Cerebellar nuclear complex (tissue), 1 donor: ENCODE measurements around the gene GFI1B.
"Not testable (repeated sequence)": the region's sequence is repeated elsewhere in the genome, so short reads cannot be mapped to it uniquely, and the experiment has no call there.

Source experiments
- DNase-seq, 2 experiments: peaks; one replicate each; lab custom pipeline; 2025; lab: John Stamatoyannopoulos, UW

The GFI1B gene

DNA sequence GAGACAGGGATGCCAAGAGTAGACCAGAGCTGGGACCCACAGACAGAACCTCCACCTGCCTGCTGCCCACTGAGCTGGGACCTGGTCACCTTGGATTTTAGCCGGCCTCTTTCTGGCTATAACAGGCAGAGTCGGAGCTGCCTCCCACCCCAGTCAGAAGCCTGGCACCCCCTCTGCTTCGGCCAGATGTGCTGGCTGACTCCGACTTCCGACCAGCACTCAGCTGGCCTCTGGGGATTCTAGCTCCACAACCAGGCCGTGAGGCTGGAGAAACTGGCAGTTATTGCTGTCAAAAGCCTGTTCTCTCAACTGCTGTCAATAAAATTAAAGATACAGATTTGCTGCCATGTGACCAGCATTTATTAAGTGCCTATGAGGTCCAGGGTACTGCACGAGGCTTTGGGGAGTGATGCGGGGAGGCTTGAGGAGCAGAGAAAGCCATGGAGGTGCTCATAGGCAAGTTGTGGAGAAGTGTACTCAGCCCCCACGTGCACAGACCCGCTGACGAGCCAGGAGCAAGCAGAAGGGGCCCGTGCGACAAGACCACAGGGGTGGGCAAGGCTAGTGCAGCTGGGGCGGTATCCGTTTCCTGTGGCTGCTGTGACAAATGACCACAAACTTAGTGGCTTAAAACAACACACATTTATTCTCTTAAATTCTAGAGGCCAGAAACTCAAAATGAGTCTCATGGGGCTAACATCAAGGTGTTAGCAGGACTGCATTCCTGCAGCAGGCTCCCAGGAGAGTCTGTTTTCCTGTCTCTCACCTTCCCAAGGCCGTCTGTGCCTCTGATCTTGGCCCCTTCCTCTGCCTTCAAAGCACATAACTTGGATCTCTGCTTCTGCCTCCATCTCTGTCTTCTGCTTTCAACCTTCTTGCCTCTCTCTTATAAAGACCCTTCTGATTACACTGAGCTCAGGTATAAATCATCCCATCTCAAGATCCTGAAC, 13.1 kb downstream of the GFI1B start:
- no peak for DNase-seq

DNA sequence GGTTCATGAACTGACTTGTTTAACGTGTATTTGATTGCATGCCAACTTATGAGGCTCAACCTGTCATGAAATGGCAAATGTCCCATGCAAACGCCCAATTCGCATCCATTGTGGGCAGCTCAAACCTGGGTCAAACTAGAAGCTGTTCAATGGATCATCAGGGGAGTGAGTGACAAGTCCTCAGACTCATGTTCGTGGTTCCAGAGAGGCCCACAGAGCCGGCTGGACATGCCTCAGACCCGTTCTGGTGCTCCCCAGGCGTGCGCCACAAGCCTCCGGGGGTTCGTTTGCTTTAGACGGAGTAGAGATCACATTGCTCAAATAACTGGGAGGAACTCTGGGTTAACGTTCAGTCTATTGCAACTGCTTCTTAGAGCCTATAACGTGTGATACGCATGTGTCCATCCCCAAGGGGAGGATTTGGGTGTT, 15.0 kb downstream of the GFI1B start:
- DNase-seq = no peak

DNA sequence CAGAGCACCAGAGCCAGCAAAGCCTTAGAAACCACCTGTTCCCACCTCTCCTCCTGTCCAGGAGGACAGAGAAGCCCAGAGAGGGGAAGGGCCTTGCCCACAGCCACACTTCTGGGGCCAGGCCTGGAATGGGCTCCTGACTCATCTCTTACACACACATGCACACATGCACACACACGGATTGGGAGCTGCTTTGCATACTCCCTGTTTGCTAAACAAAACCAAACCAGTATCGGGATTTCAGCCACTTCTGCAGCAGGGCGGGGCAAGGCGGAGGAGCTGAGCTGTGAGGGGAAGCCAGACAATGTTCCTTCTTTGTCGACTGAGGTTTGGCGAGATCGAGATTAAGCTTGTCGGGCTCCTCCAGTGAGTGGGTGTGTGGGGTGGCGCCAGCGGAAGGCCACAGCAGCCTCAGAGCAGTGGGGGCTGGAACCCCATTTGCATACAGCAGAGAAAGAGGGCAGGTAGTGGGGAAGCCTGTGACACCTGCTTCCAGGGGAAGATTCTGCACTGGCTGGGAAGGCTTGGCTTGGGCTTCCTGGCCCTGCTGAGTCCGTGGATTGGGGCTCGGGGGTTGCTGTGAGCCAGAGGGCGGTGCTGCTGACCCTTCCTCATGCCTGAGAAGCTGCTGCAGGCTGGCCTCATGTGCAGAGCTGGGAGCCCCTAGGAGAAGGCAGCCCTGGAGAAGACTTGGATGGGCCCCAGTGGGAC, 16.1 kb downstream of the GFI1B start:
- no peak for DNase-seq

DNA sequence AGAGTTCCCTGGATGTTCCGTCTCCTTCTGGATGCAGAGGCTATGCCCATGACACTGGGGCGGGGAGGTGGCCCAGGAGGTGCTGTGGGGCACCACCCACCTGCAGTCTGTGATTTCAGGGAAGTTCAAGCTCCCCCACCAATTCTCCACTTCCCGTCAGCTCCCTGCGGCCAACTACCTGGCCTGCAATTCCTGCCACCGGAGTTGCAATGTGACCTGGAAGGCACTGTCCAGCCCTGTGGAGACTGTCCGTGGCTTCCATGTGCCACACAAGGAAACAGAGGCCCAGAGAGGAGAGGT, 16.6 kb downstream of the GFI1B start:
- no peak for DNase-seq

DNA sequence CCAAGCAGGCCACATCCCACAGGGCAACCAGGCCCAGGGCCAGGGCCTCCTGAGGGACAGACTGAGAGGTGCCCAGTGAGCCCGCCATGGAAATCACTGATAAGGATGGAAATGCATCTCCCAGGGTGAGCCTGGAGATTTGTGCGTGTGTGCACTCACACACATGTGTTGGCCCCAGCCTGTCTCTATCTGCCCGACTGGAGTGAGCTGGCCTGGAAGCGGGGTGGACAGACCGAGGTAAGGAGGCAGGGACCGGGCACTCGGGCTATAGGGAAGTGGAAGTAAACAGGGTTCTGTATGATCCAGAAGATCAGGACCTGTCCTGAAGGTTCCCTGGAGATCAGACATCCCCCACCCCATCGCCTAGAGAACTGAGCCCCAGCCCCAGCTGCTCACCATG, 17.4 kb downstream of the GFI1B start:
- DNase-seq = no peak

DNA sequence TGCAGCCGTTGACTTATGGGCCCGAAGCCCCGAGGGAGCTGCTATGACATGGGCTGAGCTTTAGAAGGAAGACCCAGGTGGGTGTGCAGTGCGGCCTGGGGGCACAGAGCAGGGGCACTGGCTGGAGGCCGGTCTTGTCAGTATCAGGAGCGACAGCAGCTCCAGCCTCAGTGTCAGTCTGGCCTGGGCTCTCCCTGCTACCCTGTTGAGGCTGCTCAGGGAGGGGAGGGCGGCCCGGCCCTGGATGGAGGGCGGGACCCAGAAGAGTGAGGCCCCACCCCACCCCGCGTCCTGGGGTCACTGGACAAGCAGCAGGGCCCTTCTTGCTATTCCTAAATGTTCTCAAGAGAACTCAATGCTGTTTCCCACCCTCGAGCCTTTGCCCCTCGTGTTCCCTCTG, 18.0 kb downstream of the GFI1B start:
- DNase-seq = no peak

DNA sequence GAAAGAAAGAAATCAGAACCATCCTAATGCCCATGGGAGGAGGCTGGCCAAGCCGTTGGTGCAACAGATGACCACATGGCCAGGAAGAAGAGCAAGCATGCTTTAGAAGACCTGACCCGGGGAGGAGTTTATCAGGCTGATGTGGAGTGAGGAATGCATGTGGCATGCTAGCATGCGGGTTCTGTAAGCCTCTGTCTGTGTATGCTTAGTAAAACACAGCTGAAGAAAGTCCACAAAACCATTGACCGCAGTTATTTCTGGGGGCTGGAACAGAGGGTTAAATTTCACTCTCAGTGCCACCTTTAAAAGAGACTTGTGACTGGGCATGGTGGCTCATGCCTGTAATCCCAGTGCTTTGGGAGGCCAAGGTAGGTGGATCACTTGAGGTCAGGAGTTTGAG, 19.1 kb downstream of the GFI1B start:
- no peak for DNase-seq

DNA sequence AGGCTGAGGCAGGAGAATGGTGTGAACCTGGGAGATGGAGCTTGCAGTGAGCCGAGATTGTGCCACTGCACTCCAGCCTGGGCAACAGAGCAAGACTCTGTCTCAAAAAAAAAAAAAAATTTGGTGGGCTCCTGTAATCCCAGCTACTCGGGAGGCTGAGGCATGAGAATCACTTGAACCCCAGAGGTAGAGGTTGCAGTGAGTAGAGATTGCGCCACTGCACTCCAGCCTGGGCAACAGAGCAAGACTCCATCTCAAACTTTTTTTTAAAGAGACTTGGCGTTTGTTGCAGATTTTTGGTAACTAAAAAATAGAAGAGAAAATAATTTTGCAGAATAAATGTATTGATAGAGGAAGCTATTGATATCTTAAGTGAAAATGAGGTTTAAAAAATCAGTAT, 19.7 kb downstream of the GFI1B start:
- DNase-seq = not testable (repeated sequence)

DNA sequence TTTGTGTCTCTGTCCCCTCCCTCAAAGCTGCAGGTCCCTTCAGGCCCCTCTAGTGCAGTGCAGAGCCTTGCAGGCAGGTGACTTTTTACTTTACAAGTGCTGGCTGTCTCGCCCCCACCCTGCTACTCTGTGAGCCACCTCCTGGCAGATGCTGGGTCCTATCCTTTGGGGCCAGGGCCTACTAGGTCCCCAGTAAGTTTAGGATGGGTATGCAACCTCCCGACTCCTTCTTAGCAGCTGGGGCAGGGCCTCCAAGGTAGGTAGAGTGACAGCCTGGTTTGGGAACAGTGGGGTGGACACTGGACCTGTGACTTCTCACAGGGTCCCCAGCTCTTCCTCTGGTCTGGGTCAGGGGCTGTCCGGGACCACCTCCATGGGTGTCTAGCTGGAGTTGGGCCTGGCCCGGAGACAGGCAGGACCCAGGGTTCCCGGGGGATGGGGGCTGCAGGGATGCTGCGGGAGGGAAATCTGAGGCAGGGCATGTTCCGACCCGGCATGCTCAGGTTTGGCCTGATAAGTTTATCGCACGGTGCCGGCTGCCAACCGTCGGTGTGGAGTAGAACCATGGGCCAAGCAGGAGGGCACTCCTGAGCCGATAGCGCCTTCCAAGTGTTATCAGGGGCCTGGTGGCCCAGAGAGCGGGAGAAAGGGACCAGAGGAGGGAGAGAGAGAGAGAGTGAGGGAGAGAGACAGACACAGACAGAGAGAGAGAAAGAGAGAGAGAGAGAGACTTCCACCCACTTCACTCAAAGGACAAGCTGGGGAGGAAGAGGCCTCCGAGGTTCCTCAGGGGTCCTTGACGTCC, 20.5 kb downstream of the GFI1B start:
- no peak for DNase-seq

DNA sequence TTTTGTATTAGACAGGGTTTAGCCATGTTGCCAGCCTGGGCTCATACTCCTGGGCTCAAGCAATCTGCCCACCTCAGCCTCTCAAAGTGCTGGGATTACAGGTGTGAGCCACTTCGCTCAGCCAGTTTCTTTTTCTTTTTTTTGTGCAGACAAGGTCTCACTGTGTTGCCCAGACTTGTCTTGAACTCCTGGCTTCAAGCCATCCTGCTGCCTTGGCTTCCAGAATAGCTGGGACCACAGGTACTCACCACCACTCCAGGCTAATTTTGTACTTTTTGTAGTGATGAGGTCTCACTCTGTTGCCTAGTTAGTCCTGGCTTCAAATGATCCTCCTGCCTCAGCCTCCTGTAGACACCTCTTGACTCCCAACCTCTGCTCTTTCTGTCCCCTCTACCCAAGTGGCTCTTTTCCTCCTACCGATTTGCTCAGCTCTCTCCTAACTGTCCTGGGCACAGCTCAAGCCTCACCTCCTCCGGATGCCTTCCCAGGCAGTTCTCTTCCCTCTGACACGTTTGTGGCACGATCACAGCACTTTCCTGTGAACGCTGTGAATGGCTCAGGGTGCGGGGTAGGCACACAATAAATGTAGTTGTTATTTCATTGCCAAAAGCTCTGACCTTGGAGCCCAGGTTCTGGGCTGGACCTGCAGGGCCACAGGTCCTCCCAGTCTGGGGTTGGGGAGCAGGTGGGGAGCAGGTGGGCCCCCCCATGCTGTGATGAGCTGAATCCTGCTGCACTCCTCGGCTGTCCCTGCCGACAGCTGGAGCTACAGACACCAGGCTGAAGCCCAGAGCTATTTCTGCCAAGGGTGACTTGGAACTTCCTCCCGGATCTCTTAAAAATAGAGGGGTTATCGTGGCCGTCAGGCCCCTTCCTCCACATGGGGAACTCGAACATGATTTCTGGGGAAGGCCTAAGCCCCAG, 23.9 kb downstream of the GFI1B start:
- DNase-seq = no peak

DNA sequence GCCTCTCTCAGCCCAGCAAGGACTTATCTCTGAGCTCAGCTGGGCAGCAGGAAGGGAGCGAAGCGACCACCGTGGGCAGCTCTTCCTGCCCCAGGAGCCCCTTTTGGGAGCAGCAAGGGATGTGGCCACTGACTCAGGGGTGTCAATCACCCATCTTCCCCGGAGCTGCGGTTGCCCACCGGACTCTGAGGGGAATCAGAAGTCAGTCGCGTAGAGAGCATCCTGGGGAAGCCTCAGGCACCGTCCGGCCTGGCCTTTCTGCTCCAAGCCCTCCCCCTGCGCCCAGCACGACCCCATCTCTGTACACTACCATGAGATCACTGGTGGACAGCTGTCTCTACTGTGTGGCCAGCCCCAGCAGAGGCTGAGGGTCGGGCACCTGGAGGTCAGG, 24.6 kb downstream of the GFI1B start:
- DNase-seq = no peak

DNA sequence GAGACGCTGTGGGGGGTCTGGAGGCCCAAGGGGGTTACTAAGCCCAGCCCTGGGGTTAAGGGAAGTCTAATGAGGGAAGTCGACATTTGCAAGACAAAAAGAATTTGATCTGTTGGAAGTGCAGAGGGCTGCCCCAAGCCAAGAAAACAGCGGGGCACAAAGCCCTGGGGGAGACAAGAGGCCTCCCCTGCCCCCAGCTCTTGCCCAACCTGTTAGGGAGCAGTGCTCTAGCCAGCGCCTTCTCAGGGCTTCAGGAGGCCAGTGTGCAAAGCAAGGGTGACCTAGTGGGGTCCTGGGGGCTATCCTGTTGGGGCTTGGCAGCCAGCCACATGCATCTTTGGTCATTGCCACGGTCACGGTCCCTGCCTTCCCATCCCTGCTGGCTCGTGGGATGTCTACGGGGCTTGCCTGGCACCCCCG, 25.2 kb downstream of the GFI1B start:
- DNase-seq = no peak

DNA sequence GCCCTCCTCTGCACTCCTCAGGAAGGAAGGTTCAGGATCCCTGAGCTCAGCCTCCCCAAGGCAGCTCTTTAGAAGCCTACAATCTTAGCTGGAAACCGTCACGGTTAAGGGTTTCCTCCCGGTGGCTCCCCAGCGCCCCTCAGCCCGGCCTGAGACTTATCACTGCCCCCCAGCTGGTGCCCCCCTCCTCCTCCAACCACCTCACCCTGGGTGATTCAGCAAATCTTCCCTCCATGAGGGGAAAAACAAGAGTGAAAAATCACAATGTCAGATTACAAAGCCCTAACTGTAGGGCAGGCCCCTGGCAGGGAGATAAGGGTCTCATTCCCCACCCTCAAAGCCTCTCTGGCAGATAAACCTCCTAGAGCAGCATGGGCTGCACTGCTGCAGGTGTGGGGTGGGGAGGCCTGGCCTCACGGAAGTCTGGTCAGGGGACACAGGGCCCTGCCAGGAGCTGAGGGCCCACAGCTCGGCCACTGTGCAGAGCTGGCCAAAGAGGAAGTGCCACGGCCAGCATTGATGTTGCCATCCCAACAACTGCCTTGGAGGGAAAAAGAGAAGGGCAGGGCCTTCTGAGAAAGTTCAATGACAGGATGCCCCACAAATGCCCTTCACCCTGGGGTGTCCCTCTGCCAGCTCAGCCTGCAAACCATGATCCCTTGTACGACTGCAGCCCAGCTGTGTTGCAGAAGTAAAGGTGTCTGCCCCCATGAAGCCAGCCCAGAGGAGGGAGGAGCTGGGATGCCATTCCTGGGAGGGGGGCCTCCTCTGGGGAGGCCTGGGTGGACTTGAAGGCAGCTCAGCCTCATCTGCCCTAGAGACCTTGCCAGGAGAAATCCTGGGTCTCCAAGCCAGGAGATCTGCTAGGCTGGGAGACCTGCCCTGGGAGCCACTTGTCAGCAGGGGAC, 25.9 kb downstream of the GFI1B start:
- DNase-seq = no peak

DNA sequence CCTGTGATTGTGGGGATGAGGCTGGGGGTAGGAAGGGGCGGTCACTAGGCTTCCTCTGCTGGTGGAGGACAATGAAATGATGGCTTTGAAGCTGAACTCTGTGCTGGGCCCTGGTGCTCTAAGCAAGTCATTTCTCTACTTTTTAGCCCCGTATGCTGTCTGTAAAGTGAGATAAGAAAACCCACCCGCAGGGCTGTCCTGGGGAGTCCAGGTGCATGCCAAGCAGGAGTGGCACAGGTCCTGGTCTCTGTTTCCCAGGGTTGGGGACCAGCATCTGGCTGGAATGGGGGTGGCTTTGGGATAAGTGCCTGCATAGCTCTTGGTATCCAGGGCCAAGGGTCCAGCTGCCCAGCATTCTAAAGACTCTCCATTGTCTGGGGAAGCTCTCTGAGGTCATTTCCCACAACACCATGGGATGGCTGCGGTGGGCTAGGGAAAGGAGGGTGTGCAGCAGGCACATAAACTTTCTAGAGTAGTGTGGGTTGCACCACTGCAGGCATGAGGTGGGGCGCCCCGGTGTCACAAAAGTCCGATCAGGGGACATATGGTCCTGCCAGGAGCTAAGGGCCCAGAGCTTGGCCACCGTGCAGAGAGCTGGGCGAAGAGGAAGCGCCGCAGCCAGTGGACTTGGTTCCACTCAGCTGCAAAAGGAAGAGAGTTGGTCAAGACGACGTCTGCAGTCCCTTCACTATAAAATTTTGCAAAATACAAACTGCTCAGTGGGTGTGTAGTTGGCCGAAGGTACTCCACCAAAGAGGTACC, 26.7 kb downstream of the GFI1B start:
- no peak for DNase-seq

DNA sequence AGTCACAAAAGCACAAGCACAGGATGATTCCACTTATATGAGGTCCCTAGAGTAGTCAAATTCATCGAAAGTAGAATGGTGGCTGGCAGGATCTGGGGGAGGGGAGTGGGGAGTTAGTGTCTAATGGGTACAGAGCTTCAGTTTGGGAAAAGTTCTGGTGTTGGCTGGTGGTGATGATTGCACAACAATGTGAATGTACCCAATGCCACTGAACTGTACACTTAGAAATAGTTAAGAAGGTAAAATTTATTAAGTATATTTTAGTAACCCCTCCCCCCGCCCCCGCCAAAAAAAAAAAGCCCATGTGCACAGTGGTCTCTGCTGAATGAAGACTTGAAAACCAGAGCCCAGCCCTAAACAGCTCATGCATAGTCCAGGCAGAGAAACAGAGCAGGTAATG, 27.5 kb downstream of the GFI1B start:
- DNase-seq = no peak

DNA sequence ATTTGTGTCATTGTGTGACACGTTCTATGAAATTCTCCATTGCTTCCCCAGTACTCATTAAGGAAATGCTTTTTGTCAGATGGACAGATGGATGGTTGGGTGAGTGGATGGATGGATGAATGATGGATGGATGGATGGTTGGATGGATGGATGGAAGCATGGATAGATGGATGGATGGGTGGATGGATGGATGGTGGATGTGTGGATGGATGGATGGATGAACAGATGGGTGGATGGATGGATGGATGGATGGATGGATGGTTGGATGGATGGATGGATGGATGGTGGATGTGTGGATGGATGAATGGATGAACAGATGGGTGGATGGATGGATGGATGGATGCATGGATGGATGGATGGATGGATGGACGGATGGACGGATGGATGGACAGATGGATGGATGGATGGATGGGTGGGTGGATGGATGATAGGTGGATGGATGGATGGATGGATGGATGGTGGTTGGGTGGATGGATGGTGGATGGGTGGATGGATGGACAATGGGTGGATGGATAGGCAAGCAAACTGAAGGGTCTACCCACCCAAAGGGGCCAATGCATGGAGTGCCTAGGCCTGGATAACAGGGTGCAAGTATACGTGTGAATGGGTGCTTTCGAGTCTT, 28.3 kb downstream of the GFI1B start:
- DNase-seq = no peak

DNA sequence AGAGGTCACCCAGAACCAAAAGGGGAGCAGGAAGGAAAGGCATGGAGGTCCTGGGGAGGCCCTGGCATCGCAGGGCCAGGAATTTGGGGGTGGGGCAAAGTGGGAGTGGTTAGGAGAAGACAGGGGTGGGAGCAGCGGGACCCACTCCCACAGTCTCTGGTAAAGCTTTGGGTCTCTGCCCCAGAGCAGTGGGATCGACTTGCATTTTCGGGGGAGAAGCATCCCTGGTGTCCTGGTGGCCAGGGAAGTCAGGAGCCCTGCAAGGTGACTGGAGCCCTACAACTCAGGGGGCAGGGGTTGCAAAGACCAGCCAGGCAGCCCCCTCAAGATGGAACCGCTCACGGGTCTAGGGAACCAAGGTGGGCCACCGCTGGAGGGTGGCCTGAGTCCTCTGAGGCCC, 29.9 kb downstream of the GFI1B start:
- DNase-seq = no peak

DNA sequence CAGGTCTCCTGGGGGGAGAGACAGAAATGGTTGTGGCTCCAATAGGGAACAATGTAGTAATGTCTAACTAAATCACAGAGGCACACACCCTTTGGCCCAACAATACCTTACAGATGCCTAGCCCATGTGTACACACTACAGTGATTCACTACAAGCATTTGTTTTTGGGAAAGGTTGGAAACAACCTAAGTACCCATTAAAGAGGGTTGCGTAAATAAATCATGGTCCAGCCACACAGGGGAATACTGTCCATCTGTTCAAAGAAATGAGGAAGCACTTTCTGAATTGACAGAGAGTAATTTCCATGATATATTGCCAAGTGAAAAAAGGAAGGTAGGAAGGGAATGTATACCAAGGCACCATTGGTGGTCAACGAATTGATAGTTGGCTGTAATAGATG, 30.3 kb downstream of the GFI1B start:
- no peak for DNase-seq

DNA sequence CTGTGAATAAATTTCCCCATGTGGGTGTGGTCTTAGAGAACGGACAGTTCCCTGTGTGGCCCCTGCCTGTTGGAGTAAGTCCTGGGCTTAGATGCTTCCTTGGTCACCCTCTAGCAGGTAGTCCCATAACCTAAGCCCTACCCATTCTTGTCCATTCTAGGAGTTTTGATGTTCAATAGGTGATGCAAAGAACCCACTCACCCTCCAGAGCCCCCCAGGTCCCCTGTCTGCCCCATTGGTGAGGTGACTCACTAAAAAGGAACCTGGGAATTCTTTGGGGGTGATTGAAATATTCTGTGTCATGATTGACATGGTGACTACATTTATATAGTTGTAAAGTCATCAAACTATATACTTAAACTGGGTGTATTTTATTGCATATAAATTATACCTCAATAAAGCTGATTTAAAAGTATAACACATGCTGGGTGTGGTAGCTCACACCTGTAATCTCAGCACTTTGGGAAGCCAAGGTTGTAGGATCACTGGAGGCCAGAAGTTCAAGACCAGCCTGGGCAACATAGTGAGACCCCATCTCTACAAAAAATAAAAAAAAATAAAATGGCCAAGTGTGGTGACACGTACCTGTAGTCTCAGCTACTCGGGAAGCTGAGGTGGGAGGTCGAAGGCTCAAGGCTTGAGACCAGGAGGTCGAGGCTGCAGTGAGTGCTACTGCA, 31.6 kb downstream of the GFI1B start:
- no peak for DNase-seq
